ENCODE measurements around the gene ZC3H12C. TPM values are rescaled to one million over a fixed set of nuclear protein-coding genes. Genes with fewer than 3 reads are reported as not detected.
A peak's percentile ranks its signal among the peaks of the same experiment; 100 is the strongest.

The ZC3H12C gene
- total RNA-seq, 1 donor from 2014 or later = 17.0 TPM

- H3K9me3 Mint-ChIP-seq = no peaks in the 10 kb centered on the region
- peak overlapping the region; percentile 55 for H3K4me3 Mint-ChIP-seq
- peak; percentile 82 for TF ChIP-seq CTCF (IDR thresholded peaks at IDR 0.05; ENCODE audit: unreplicated experiment)
- H3K27me3 Mint-ChIP-seq (ENCODE audit: low read depth) = no peaks in the 10 kb centered on the region
- peaks cover 17% of the 10 kb centered on the region for H3K4me1 Mint-ChIP-seq
- H3K27ac Mint-ChIP-seq = no peak overlapping the region
- H3K36me3 Mint-ChIP-seq = peaks cover 3% of the 10 kb centered on the region
- peak; percentile 56 to 81 for DNase-seq (ENCODE audit: low spot score in 2 of 2, unreplicated experiment in 2 of 2)
Measured at GRCh38 chr11:110173811-110174644, 80.8 kb downstream of the ZC3H12C start.

GRCh38 chr11:110174645-110175310, 81.6 kb downstream of the ZC3H12C start:
- peaks cover 17% of the 10 kb centered on the region for H3K4me1 Mint-ChIP-seq
- H3K9me3 Mint-ChIP-seq = no peaks in the 10 kb centered on the region
- no peak overlapping the region for H3K4me3 Mint-ChIP-seq
- no peaks in the 10 kb centered on the region for H3K36me3 Mint-ChIP-seq
- no peak for DNase-seq (ENCODE audit: low spot score in 2 of 2, unreplicated experiment in 2 of 2)
- no peak overlapping the region for H3K27ac Mint-ChIP-seq
- no peak for TF ChIP-seq CTCF (IDR thresholded peaks at IDR 0.05; ENCODE audit: unreplicated experiment)
- H3K27me3 Mint-ChIP-seq (ENCODE audit: low read depth) = no peaks in the 10 kb centered on the region

GRCh38 chr11:110176366-110177085, 83.3 kb downstream of the ZC3H12C start:
- no peak overlapping the region for H3K4me3 Mint-ChIP-seq
- peaks cover 17% of the 10 kb centered on the region for H3K4me1 Mint-ChIP-seq
- H3K27me3 Mint-ChIP-seq (ENCODE audit: low read depth) = no peaks in the 10 kb centered on the region
- TF ChIP-seq CTCF (IDR thresholded peaks at IDR 0.05; ENCODE audit: unreplicated experiment) = no peak
- no peaks in the 10 kb centered on the region for H3K36me3 Mint-ChIP-seq
- H3K9me3 Mint-ChIP-seq = no peaks in the 10 kb centered on the region
- H3K27ac Mint-ChIP-seq = no peak overlapping the region
- DNase-seq (ENCODE audit: low spot score in 2 of 2, unreplicated experiment in 2 of 2) = no peak

- H3K36me3 Mint-ChIP-seq = no peaks in the 10 kb centered on the region
- no peak overlapping the region for H3K27ac Mint-ChIP-seq
- no peak for TF ChIP-seq CTCF (IDR thresholded peaks at IDR 0.05; ENCODE audit: unreplicated experiment)
- H3K27me3 Mint-ChIP-seq (ENCODE audit: low read depth) = no peaks in the 10 kb centered on the region
- H3K4me3 Mint-ChIP-seq = no peak overlapping the region
- DNase-seq (ENCODE audit: low spot score in 2 of 2, unreplicated experiment in 2 of 2) = no peak
- no peaks in the 10 kb centered on the region for H3K9me3 Mint-ChIP-seq
- H3K4me1 Mint-ChIP-seq = peaks cover 17% of the 10 kb centered on the region
Measured at GRCh38 chr11:110177086-110177456, 83.9 kb downstream of the ZC3H12C start.

- no peak overlapping the region for H3K27ac Mint-ChIP-seq
- no peaks in the 10 kb centered on the region for H3K27me3 Mint-ChIP-seq (ENCODE audit: low read depth)
- no peak for TF ChIP-seq CTCF (IDR thresholded peaks at IDR 0.05; ENCODE audit: unreplicated experiment)
- H3K4me3 Mint-ChIP-seq = no peak overlapping the region
- no peaks in the 10 kb centered on the region for H3K36me3 Mint-ChIP-seq
- no peaks in the 10 kb centered on the region for H3K9me3 Mint-ChIP-seq
- peaks cover 12% of the 10 kb centered on the region for H3K4me1 Mint-ChIP-seq
- no peak for DNase-seq (ENCODE audit: low spot score in 2 of 2, unreplicated experiment in 2 of 2)
Measured at GRCh38 chr11:110179064-110179463, 85.9 kb downstream of the ZC3H12C start.
